ENCODE measurements around the gene PTTG1. TPM values are rescaled to one million over a fixed set of nuclear protein-coding genes. Genes with fewer than 3 reads are reported as not detected.

PTTG1 gene
- total and polyA plus RNA-seq, 9 of the 15 experiments (the other 6 are each of a cell fraction or from before 2014, with no cell fraction given) = 193 to 1,088 (median 349) TPM

DNA sequence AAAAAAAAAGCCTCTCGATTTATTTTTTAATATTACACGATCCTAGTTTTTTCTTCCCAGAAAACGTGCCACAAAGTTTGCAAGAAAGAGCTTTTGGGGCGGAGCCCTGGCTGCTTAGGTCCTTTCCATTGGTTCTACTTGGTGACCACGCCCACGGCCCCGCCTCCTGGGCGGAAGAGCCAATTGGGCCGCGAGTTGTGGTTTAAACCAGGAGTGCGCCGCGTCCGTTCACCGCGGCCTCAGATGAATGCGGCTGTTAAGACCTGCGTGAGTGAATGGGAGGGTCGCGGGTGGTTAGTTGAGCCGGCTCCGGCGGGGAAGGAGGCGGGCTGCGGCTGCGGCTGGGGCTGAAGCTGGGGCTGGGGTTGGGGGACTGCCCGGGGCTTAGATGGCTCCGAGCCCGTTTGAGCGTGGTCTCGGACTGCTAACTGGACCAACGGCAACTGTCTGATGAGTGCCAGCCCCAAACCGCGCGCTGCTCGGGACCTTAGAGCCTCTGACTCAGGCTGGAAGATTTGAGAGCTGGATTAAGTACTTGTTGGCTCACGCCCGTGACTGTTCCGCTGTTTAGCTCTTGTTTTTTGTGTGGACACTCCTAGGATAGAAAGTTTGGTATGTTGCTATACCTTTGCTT lies at the start of gene PTTG1 (continued):
- TF ChIP-seq, protein P1, sequence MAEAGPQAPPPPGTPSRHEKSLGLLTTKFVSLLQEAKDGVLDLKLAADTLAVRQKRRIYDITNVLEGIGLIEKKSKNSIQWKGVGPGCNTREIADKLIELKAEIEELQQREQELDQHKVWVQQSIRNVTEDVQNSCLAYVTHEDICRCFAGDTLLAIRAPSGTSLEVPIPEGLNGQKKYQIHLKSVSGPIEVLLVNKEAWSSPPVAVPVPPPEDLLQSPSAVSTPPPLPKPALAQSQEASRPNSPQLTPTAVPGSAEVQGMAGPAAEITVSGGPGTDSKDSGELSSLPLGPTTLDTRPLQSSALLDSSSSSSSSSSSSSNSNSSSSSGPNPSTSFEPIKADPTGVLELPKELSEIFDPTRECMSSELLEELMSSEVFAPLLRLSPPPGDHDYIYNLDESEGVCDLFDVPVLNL (CRISPR knock-in tag; IDR thresholded peaks at IDR 0.05; ENCODE audit: low read depth) = peak; percentile 93
- TF ChIP-seq BRD4 (IDR thresholded peaks at IDR 0.05) (no peak), PML (IDR thresholded peaks at IDR 0.05; ENCODE audit: low read length) (peak; percentile 68), SREBF2 (CRISPR knock-in tag; IDR thresholded peaks at IDR 0.05) (no peak), CLOCK (CRISPR knock-in tag; IDR thresholded peaks at IDR 0.05; ENCODE audit: borderline replicate concordance) (no peak), POLR2A (conservative IDR thresholded peaks at IDR 0.05) (peak; percentile 94), SRSF1 (IDR thresholded peaks at IDR 0.05; ENCODE audit: low read depth, low read length) (no peak), ATF7 (IDR thresholded peaks at IDR 0.05) (0 out of 2 replicates have a peak, but pooled peaks have one; percentile 23), NFE2 (IDR thresholded peaks at IDR 0.05; ENCODE audit: low read depth) (0 out of 2 replicates have a peak, but pooled peaks have one; percentile 2), KDM5B (IDR thresholded peaks at IDR 0.05; ENCODE audit: insufficient replicate concordance, low read depth, low read length) (peak; percentile 90), HES1 (IDR thresholded peaks at IDR 0.05; ENCODE audit: low read depth) (no peak), ARNT (IDR thresholded peaks at IDR 0.05) (no peak), RBFOX2 (IDR thresholded peaks at IDR 0.05; ENCODE audit: low read depth, low read length) (peak; percentile 98), HMGN3 (IDR thresholded peaks at IDR 0.05; ENCODE audit: borderline replicate concordance, extremely low read depth, insufficient read length, low read depth, low read length) (no peak), ZNF174 (CRISPR knock-in tag; IDR thresholded peaks at IDR 0.05) (no peak)
- TF ChIP-seq, protein P2, sequence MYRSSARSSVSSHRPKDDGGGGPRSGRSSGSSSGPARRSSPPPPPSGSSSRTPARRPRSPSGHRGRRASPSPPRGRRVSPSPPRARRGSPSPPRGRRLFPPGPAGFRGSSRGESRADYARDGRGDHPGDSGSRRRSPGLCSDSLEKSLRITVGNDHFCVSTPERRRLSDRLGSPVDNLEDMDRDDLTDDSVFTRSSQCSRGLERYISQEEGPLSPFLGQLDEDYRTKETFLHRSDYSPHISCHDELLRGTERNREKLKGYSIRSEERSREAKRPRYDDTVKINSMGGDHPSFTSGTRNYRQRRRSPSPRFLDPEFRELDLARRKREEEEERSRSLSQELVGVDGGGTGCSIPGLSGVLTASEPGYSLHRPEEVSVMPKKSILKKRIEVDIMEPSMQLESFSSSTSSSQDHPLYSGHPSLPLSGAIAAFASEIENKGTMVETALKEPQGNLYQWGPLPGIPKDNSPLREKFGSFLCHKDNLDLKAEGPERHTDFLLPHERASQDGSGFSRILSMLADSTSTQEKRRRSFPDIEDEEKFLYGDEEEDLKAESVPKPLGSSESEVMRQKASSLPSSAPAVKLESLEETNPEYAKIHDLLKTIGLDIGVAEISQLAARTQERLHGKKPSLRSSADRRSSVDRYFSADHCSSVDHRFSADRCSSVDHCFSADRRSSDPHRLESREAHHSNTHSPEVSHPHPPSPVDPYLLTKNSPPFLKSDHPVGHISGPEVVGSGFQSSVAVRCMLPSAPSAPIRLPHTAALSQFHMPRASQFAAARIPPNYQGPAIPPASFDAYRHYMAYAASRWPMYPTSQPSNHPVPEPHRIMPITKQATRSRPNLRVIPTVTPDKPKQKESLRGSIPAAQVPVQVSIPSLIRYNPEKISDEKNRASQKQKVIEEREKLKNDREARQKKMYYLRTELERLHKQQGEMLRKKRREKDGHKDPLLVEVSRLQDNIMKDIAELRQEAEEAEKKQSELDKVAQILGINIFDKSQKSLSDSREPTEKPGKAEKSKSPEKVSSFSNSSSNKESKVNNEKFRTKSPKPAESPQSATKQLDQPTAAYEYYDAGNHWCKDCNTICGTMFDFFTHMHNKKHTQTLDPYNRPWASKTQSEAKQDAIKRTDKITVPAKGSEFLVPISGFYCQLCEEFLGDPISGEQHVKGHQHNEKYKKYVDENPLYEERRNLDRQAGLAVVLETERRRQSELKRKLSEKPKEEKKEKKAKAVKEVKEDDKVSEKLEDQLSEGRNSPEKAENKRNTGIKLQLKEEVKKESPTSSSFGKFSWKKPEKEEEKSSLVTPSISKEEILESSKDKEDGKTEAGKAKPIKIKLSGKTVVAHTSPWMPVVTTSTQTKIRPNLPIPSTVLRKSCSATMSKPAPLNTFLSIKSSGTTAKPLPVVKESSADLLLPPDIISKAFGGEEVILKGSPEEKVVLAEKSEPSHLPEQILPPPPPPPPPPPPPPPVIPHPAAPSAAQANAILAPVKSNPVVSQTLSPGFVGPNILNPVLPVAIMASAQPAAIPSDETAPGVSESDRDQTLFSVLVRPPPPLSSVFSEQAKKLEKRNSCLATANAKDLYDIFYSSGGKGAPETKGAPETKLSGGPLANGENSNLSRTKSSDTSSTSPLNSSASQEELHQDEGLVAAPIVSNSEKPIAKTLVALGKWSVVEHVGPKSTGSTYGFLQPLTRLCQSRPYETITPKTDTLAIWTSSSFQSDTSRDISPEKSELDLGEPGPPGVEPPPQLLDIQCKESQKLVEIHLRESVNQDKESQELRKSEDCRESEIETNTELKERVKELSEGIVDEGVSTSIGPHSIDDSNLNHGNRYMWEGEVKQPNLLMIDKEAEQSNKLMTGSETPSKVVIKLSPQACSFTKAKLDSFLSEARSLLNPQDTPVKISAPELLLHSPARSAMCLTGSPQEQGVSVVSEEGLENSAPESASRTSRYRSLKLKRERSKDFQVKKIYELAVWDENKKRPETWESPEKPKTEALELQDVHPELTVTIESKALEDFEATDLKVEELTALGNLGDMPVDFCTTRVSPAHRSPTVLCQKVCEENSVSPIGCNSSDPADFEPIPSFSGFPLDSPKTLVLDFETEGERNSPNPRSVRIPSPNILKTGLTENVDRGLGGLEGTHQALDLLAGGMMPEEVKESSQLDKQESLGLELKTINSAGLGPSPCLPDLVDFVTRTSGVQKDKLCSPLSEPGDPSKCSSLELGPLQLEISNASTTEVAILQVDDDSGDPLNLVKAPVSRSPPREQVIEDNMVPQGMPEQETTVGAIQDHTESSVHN (IDR thresholded peaks at IDR 0.05; ENCODE audit: borderline replicate concordance in 1 of 2, low read depth in 1 of 2) = no peak

Measured in K562 (cell line).